NCI-H187 (cell line): ENCODE measurements around the gene KATNBL1.

Experiments
- DNase-seq, 2 experiments: peaks; one replicate each; lab custom pipeline; 2025; lab: John Stamatoyannopoulos, UW

KATNBL1 gene

GRCh38 chr15:34209421-34210282 is at the start of gene KATNBL1:
Gene KATNBL1, minus strand, starts transcription at chr15:34210096. Its CDS starts 46,420 bp downstream, at chr15:34163676.
- DNase-seq: peak; percentile 82 to 92

GRCh38 chr15:34259566-34259965 is 49.7 kb upstream of the KATNBL1 start:
- DNase-seq: no peak

- DNase-seq: no peak
Measured at GRCh38 chr15:34258151-34258550, 48.3 kb upstream of the KATNBL1 start.

- no peak for DNase-seq
Measured at GRCh38 chr15:34252545-34252944, 42.6 kb upstream of the KATNBL1 start.

- no peak for DNase-seq
Measured at GRCh38 chr15:34248190-34248589, 38.3 kb upstream of the KATNBL1 start.

GRCh38 chr15:34246276-34246976 is 36.5 kb upstream of the KATNBL1 start:
- DNase-seq: no peak

GRCh38 chr15:34243226-34243625 is 33.3 kb upstream of the KATNBL1 start:
- no peak for DNase-seq

GRCh38 chr15:34242331-34242710 is 32.4 kb upstream of the KATNBL1 start:
- DNase-seq: no peak

GRCh38 chr15:34241376-34242330 is 31.8 kb upstream of the KATNBL1 start:
- no peak for DNase-seq

GRCh38 chr15:34240537-34240936 is 30.6 kb upstream of the KATNBL1 start:
- DNase-seq: no peak

- no peak for DNase-seq
Measured at GRCh38 chr15:34239151-34239808, 29.4 kb upstream of the KATNBL1 start.

- no peak for DNase-seq
Measured at GRCh38 chr15:34233614-34234013, 23.7 kb upstream of the KATNBL1 start.

- DNase-seq: no peak
Measured at GRCh38 chr15:34223904-34224596, 14.2 kb upstream of the KATNBL1 start.

- DNase-seq: no peak
Measured at GRCh38 chr15:34217587-34218225, 7.8 kb upstream of the KATNBL1 start.

GRCh38 chr15:34216527-34217270 is 6.8 kb upstream of the KATNBL1 start:
- DNase-seq: no peak

- DNase-seq: no peak
Measured at GRCh38 chr15:34214135-34214534, 4.2 kb upstream of the KATNBL1 start.

- DNase-seq: no peak
Measured at GRCh38 chr15:34213690-34214089, 3.8 kb upstream of the KATNBL1 start.

GRCh38 chr15:34206011-34206410 is 3.9 kb downstream of the KATNBL1 start:
- DNase-seq: no peak

GRCh38 chr15:34203936-34204335 is 6.0 kb downstream of the KATNBL1 start:
- DNase-seq: no peak

- DNase-seq: no peak
Measured at GRCh38 chr15:34203305-34203704, 6.6 kb downstream of the KATNBL1 start.
